ENCODE data around the gene ZEB2.

The ZEB2 gene

DNA sequence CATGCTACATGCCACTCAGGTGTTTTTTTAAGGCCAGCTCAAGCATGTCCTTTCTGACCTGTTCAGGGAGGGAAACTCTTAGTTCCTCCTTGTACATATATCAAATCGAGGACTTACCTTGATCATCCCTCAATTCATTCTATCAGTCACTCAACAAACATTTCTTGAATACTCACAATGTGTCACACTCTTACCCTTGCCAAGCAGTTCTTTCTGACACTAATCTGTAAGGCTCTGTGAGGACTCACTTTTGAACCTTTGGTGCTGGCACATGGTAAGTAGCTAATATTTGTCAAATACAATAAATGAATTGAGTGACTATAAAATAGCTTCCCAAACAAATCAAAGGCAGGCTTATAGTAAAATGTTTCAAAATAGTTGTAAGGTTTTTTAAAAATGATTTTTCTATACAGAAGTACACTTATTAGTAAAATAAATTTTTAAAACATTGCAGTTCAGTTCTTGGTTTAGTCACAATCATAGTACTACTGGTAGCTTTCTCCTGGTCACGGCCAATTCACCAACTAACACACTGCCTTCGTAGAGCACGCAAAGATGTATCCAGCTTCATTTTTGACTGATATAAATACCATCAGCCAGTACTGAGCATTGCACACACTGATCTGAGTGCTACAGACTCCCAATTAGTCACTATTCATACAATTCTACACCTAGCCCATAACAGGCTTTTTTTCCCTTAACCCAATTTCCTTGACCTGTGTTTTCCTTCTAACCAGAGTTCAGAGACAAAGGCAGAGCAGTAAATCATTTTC, 50.9 kb downstream of the ZEB2 start:
- no peak overlapping the region for H3K4me2 ChIP-seq (ENCODE audit: low read length)
- no peaks in the 10 kb centered on the region for H3K9me3 ChIP-seq (ENCODE audit: control insufficient read depth, insufficient read depth, low read length)
- H3K36me3 ChIP-seq (ENCODE audit: control insufficient read depth, low read length): no peaks in the 10 kb centered on the region
- H3K4me3 ChIP-seq (ENCODE audit: low read length): no peak overlapping the region
- H3K4me1 ChIP-seq (ENCODE audit: control insufficient read depth, low read length): peaks cover 12% of the 10 kb centered on the region
- H3K27ac ChIP-seq (ENCODE audit: low read depth, low read length): no peak overlapping the region
- TF ChIP-seq, protein P1, sequence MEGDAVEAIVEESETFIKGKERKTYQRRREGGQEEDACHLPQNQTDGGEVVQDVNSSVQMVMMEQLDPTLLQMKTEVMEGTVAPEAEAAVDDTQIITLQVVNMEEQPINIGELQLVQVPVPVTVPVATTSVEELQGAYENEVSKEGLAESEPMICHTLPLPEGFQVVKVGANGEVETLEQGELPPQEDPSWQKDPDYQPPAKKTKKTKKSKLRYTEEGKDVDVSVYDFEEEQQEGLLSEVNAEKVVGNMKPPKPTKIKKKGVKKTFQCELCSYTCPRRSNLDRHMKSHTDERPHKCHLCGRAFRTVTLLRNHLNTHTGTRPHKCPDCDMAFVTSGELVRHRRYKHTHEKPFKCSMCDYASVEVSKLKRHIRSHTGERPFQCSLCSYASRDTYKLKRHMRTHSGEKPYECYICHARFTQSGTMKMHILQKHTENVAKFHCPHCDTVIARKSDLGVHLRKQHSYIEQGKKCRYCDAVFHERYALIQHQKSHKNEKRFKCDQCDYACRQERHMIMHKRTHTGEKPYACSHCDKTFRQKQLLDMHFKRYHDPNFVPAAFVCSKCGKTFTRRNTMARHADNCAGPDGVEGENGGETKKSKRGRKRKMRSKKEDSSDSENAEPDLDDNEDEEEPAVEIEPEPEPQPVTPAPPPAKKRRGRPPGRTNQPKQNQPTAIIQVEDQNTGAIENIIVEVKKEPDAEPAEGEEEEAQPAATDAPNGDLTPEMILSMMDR (IDR thresholded peaks at IDR 0.05; ENCODE audit: low read depth, low read length, poor library complexity, severe bottlenecking): no peak
- TF ChIP-seq EZH2phosphoT487 (IDR thresholded peaks at IDR 0.05; ENCODE audit: borderline replicate concordance, low read length): no peak
- H3K9me2 ChIP-seq (replicated peaks; ENCODE audit: control insufficient read depth, low read length): no peaks in the 10 kb centered on the region
- no peaks in the 10 kb centered on the region for H3K27me3 ChIP-seq (ENCODE audit: control insufficient read depth, low read length)
- no peaks in the 10 kb centered on the region for H3F3A ChIP-seq (ENCODE audit: control insufficient read depth, insufficient read depth)
- no peaks in the 10 kb centered on the region for H3K79me2 ChIP-seq (ENCODE audit: control insufficient read depth, low read length)
- no peaks in the 10 kb centered on the region for H4K20me1 ChIP-seq (ENCODE audit: control insufficient read depth, insufficient read depth, low read depth, low read length)

DNA sequence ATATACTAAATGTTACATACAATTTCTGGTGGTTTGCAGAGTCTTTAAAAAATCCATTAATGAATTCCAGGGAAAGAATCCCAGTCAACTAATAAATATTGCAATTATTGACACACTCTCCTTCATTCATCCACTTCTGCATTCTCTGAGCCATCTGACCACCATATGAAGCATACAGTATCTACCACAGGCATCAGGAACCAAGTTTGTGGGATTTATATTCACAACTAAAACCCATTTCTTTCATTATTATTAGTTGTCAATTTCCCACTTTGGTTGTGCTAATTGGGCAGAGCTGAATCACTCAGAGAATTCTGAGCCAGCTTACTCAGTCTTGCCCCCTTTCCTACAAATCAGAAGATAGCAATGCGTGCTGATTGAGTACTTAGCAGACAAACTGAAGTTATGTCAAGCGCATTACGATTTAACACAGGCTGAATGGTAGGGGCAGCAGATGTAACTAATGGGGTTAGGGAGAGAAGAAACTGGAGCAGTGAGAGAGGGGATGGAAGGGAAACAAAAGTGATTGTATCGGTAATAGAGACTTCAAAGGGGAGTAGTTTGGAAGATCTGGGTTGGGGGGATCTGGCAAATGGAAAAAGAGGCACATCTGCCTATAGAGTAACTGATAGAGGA, 52.3 kb downstream of the ZEB2 start:
- Histone ChIP-seq H3K36me3 (ENCODE audit: control insufficient read depth, low read length) (no peaks in the 10 kb centered on the region), H3K4me1 (ENCODE audit: control insufficient read depth, low read length) (peaks cover 12% of the 10 kb centered on the region), H3F3A (ENCODE audit: control insufficient read depth, insufficient read depth) (no peaks in the 10 kb centered on the region), H3K27ac (ENCODE audit: low read depth, low read length) (no peak overlapping the region), H3K9me2 (replicated peaks; ENCODE audit: control insufficient read depth, low read length) (no peaks in the 10 kb centered on the region), H3K4me3 (ENCODE audit: low read length) (no peak overlapping the region), H4K20me1 (ENCODE audit: control insufficient read depth, insufficient read depth, low read depth, low read length) (no peaks in the 10 kb centered on the region), H3K27me3 (ENCODE audit: control insufficient read depth, low read length) (no peaks in the 10 kb centered on the region), H3K9me3 (ENCODE audit: control insufficient read depth, insufficient read depth, low read length) (no peaks in the 10 kb centered on the region), H3K79me2 (ENCODE audit: control insufficient read depth, low read length) (no peaks in the 10 kb centered on the region), H3K4me2 (ENCODE audit: low read length) (no peak overlapping the region)
- TF ChIP-seq, protein P1 (IDR thresholded peaks at IDR 0.05; ENCODE audit: low read depth, low read length, poor library complexity, severe bottlenecking): no peak
- no peak for TF ChIP-seq EZH2phosphoT487 (IDR thresholded peaks at IDR 0.05; ENCODE audit: borderline replicate concordance, low read length)

DNA sequence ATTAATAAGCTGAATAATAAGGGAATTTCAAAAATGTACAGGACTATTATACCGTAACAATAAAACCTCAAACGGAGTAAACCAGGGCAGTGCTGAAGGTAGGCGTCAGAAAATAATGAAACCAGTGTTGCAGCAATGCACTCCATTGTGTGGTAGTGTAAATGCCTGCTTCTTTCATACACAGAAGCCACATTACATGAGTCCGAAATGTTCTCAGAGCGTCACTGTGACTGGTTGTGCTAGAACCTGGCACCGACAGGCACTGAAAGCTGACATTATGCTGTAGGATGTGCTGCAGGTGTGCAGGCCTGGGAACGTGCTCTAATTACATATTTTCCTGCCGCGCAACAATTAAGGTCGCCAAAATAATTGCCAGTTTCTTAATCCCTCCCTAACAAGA, 53.3 kb downstream of the ZEB2 start:
- H3K36me3 ChIP-seq (ENCODE audit: control insufficient read depth, low read length): no peaks in the 10 kb centered on the region
- H3K27me3 ChIP-seq (ENCODE audit: control insufficient read depth, low read length): no peaks in the 10 kb centered on the region
- H3K9me2 ChIP-seq (replicated peaks; ENCODE audit: control insufficient read depth, low read length): no peaks in the 10 kb centered on the region
- TF ChIP-seq, protein P1 (IDR thresholded peaks at IDR 0.05; ENCODE audit: low read depth, low read length, poor library complexity, severe bottlenecking): no peak
- no peak for TF ChIP-seq EZH2phosphoT487 (IDR thresholded peaks at IDR 0.05; ENCODE audit: borderline replicate concordance, low read length)
- no peaks in the 10 kb centered on the region for H3F3A ChIP-seq (ENCODE audit: control insufficient read depth, insufficient read depth)
- H3K4me2 ChIP-seq (ENCODE audit: low read length): no peak overlapping the region
- no peaks in the 10 kb centered on the region for H4K20me1 ChIP-seq (ENCODE audit: control insufficient read depth, insufficient read depth, low read depth, low read length)
- no peak overlapping the region for H3K4me3 ChIP-seq (ENCODE audit: low read length)
- no peak overlapping the region for H3K27ac ChIP-seq (ENCODE audit: low read depth, low read length)
- H3K9me3 ChIP-seq (ENCODE audit: control insufficient read depth, insufficient read depth, low read length): no peaks in the 10 kb centered on the region
- H3K4me1 ChIP-seq (ENCODE audit: control insufficient read depth, low read length): peaks cover 8% of the 10 kb centered on the region
- H3K79me2 ChIP-seq (ENCODE audit: control insufficient read depth, low read length): no peaks in the 10 kb centered on the region
